Omental fat pad (tissue), 4 donors: ENCODE data around the gene DTX2. TPM values are rescaled to one million over a fixed set of nuclear protein-coding genes. Genes with fewer than 3 reads are reported as not detected.
A peak's percentile ranks its signal among the peaks of the same experiment; 100 is the strongest.
"Not testable (repeated sequence)": the region's sequence is repeated elsewhere in the genome, so short reads cannot be mapped to it uniquely, and the experiment has no call there.

Experiments
- ATAC-seq: fragments of 150-250 bp; one replicate; pipeline ENCODE4 v1.9.1; 2016; ENCODE audit warnings: mild to moderate bottlenecking, moderate library complexity; ENCODE audit not compliant: low FRiP score
- DNase-seq: peaks from one replicate; pipeline ENCODE4 v3.0.0-alpha.2; 2019; ENCODE audit warnings: low spot score
- total RNA-seq, 4 donors: library from RNA; depleted of rRNA; stranded (reverse); fragments of >200 nt; gene quantifications; one replicate each; pipeline ENCODE4 v1.1.0, GENCODE V29; 2016

The DTX2 gene
- total RNA-seq, 4 donors from 2014 or later, result 15.1 to 32.2 (median 22.1) TPM

DNA sequence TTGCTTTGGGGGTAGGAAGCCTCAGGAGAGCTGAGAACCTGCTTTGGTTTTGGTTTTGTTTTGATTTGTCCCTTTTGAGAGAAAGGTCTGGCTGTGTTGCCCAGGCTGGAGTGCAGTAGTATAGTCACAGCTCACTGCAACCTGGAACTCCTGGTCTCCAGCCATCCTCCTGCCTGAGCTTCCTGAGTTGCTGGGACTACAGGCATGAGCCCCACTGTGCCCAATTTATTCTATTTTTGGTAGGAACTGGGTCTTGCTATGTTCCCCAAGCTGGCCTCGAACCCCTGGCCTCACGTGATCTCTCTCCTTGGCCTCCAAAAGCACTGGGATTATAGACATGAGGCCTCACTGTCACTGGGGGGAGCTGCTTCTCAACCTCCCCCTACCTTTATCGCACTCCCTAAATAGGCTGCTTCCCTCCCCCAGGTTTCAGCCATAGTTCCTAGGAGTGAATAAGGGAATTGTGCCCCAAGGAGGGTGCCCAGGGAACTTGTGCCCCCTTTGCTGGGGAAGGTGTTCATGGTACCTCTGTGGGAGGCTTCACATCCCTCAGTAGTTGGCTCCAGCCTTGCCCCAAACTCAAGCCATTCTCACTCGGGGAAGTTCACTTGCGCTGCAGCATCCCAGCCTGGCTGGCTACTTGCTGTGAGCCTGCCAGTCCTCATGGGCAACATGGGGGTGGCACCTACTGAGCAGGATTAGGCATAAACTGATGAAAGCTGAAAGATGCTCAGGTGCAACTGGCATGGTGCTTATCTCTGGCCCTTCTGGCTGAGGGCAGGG, 18.7 kb upstream of the DTX2 start:
- not testable (repeated sequence) for DNase-seq, ATAC-seq

DNA sequence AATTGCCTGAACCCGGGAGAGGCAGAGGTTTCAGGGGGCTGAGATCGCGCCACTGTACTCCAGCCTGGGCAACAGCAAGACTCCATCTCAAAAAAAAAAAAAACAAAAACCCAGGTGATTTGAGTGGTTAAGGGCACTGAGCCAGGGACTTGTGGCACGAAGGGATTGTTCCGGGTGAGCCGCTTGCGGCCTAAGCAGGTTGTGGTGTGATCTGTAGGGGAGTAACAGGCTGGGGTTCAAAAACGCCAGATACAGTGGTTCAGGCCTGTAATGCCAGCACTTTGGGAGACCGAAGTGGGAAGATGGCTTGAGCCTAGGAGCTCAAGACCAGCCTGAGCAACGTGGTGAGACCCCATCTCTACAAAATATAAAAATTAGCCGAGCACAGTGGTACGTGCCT, 17.7 kb upstream of the DTX2 start:
- not testable (repeated sequence) for DNase-seq, ATAC-seq

DNA sequence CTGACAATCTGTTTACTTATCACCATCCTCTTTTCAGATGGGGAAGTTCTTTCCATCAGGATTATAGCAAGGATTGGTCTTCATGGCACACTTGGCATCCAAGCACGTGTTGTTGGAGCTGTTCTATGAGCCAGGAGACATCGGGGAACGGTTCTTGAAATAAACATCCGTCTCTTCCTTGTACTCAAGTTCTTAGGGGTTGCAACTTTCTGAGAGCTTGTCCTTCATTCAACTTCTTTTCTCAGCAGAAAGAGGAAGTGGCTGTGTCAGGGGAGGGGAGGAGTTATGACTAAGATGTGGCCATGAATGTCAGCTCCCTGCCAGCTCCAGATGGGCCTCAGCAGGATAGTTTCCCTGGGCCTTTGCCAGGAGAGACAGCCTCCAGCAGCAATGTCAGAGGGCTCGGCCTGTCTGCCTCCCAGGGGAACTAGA, 15.9 kb upstream of the DTX2 start:
- not testable (repeated sequence) for DNase-seq
- peak; percentile 78 for ATAC-seq

DNA sequence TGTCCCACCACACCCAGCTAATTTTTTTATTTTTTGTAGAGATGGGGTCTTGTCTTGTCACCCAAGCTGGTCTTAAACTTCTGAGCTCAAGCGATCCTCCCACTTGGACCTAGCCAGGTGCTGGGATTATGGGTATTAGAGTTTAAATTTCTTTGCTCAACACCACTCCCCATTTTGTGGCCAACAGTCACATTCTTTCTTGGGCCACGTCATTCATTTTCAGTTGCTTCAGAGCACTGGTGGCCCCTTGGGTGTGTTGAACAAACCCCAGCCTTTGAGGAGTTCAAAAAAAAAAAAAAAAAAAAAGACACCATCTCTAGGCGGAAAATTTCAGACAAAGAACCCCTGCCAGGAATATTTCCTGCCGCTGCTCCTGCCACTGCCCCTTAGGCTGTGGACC, 4.5 kb upstream of the DTX2 start:
- not testable (repeated sequence) for DNase-seq, ATAC-seq

DNA sequence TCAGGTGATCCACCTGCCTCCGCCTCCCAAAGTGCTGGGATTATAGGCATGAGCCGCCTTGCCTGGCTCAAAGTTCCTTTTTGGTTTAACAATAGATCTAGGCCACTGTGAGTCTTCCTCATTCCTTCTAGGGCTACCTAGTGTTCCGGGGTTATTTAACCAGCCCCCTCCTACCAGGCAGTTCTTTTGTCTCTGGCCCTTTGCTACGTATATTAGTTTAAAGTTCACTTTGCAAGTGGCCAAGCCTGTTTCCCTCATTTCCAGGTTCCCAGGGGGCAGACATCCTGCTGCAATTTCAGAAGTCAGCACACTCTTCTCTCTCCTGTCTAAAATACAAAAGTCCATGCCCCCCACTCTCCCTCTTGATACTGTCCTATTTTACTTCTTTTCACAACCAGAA, 3.0 kb upstream of the DTX2 start:
- DNase-seq, ATAC-seq: not testable (repeated sequence)

DNA sequence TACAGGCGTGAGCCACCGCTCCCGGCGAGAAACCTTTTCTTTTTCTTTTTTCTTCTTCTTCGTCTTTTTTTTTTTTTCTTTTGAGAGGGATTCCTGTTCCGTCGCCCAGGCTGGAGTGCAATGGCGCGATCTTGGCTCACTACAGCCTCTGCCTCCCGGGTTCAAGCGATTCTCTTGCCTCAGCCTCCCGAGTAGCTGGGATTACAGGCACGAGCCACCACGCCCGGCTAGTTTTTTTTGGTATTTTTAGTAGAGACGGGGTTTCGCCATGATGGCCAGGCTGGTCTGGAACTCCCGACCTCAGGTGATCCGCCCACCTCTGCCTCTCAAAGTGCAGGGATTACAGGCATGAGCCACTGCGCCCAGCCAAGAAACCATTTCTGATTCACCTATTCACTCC, 742 bp upstream of the DTX2 start:
- not testable (repeated sequence) for ATAC-seq, DNase-seq

DNA sequence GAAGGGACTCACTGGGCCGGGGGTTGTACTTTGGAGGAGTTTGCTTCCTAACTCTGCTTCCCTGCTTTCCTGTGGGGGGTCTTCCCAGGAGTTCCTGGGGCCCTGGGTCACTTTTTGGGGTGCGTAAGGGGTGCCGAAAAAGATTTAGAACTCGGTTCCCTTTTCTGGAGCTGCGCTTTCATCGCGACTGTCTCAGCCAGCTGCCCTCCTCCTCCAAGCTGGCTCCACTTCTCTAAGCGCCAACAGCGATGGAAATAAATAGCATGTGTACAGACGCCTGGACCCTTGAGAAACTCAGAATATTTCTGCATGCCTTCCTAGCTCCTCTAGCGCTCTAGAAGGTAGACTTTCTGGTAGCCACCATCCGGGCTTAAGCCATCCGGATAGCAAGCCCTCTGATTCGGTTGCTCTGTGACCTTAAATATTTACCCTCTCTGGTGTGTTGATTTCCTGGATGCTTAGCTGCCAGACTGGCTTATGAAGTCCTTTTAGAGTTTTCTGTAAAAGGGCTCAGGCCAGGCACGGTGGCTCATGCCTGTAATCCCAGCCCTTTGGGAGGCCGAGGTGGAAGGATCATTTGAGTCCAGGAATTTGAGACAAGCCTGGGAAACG, 868 bp downstream of the DTX2 start:
- not testable (repeated sequence) for DNase-seq
- ATAC-seq, result peak; percentile 10

DNA sequence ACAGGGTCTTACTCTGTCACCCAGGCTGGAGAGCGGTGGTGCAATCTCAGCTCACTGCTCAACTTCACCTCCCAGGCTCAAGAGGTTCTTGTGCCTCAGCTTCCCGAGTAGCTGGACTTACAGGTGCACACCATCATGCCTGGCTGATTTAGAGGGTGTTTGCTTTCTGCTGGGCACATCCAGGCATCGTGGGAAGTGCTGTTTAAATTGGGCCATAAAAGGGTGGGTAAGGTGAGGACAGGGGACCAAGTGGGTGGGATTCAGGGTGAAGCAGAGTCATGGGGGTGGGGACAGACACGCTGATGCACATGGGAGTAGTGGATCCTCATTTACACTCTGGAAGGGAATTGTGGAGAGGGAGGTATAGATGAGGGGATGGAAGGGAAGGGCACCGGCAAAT, 3.5 kb downstream of the DTX2 start:
- DNase-seq, result not testable (repeated sequence)

DNA sequence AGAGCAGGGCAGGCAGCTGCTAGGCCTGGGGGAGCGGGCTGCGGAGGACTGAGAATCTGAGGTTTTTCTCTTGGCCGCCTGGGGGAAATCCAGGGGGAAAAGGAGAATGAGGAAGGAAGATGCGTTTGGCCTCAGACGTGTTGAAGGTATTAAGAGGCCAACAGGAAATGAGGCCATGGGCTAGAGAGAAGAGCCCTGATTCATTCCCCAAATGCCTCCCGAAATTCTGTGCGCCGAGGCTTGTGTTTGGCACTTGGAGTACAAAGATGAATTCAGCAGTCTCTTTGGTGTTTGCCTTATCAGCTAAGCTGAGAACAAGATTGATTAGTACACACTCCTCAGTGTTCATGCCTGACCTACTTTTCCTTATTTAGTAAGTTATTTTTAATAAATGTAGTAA, 4.4 kb downstream of the DTX2 start:
- peak; percentile 59 for ATAC-seq
- DNase-seq, result not testable (repeated sequence)

More for the DNA sequence above, 3.5 kb downstream of the DTX2 start:
- not testable (repeated sequence) for ATAC-seq

DNA sequence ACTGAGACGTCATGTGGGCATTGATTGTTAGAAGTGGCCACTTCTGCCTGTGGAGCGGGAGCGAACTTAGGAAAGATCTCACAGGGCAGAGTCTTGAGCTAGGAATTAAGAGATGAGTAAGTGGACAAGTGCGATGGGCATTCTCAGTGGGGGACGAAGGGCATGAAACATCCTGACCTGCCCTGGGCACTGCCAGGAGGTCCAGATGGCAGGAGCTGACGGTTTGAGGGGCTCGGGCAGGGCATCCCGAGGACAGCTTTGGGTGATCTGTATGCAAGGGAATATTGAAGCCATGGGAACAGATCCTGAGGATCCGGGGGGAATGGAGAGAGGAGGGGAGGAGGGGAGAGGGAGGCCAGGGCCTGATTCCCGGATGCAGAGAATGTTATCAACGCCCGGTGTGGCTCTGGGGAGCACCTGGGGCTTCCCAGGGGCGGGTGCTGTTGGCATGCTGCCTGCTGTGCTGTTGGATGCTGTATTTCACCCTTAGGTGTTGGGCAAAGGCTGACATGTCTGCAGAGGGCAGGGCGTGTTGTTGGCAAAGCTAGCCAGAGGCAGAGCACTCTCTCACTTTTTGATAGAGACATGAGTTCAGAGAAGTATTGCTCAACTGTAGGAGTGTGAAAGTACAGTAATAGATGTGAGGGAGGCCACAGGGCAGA, 6.4 kb downstream of the DTX2 start:
- peak; percentile 92 for ATAC-seq
- DNase-seq, result not testable (repeated sequence)

DNA sequence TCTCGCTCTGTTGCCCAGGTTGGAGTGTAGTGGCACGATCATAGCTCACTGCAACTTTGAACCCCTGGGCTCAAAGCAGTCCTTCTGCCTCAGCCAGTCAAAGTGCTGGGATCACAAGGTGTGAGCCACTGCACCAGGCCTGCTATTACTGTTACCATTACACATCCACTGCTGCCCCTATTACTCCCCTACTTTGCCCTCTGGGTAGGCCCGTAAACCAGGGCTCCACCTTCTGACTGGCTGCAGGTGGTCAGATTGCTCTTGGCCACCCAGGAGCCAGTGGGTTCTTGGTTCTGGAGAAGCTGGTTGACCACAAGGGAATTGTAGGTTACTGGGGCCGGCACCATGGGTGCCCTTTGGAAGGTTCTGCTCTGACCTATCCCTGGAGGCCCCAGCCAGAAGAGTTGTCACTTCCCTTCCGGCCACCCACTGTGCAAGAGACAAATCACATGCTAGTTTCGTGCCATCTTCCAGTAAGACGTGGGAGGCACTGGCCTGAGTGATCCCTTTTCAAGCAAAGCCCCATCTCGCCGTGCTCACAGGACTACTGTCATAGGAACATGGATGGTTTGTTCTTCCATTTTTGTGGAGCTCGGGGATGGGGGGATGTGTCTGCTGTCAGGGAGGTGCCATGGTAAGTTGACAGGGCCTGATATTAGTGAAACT, 10.2 kb downstream of the DTX2 start:
- ATAC-seq, DNase-seq: not testable (repeated sequence)

DNA sequence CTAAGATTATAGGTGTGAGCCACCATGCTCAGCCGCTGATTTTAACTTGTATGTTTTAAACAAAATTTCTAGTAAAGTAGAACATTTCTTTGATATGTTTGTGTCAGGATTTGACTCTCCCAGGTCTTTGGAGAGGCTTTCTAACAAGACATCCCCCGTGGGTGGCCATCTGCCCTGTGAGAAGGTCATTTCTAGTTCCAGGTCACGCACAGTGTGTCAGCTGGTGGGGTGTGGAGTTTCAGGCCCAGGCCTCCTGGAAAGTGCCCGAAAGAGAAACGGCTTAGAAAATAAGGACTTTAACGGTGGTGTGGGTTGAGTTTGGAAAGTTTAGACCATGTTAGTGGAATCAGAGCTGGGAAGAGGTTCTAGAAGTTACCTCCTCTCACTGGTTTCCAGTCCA, 11.6 kb downstream of the DTX2 start:
- not testable (repeated sequence) for ATAC-seq, DNase-seq

DNA sequence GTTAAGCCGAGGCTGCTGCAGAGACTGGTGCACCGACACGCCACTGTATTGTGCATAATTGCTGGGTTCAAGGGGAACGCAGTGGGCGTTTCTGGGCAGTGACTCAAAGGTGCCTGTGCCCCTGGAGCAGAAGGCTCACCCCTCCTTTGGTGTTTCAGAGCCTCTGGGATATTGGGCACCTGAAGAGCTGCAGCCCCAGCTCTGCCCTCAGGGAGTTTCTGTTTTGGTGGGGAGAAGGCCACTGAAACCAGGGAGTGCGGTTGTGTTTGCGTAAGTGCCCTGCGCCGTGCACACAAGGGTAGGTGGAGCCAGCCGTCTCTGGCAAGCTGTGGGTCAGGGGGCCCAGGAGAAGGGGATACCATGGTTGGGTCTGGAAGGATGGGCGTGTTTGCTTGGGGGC, 14.8 kb downstream of the DTX2 start:
- not testable (repeated sequence) for DNase-seq, ATAC-seq

DNA sequence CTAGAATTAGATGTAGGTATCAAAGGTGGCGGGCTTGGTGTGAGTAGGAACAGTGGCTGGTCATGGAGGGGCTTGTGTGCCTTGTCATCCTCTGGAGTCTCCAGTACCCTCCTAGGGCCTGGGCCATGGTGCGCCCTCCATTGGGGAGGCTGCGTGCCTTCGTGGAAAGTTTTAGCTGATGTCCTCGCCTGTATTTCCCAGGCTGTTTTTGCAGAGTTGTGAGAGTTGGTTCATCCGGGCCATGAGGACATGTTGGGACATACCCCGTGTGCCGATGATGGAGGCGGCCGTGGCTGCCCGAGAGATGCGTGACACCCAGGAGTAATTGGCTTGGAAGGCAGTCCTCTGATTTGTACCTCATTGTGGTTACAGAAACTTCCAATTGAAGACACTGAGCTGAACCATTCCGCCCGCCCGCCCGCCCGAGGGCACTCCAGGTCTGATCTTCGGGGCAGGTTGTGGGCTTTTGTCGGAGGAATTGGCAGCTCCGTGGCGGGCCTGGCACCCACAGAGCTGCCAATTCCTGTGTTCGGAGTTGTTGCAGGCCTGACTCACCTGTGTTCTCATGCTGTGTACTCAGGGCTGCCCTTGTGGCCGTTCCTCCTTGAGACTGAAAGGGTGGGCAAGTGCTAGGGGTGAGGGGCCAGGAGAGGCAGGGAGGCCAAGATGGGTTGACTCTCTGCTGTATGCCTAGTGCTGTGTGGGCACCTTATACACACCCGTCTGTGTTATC, 15.4 kb downstream of the DTX2 start:
- DNase-seq, ATAC-seq: not testable (repeated sequence)

DNA sequence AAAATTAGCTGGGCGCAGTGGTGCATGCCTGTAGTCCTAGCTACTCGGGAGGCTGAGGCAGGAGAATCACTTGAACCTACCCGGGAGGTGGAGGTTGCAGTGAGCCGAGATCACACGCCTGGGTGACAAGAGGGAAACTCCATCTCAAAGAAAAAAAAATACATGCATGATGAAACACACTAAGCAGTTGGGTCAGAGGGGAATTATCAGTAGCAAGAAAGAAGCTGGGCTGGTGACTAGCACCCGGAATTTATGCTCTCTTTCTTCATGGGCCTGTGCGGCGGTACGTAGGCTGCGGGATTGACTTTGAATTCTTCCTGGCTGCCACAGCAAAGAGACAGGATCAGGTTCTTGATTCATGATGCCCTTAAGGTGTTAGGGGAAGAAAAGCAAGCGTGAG, 18.1 kb downstream of the DTX2 start:
- not testable (repeated sequence) for ATAC-seq

DNA sequence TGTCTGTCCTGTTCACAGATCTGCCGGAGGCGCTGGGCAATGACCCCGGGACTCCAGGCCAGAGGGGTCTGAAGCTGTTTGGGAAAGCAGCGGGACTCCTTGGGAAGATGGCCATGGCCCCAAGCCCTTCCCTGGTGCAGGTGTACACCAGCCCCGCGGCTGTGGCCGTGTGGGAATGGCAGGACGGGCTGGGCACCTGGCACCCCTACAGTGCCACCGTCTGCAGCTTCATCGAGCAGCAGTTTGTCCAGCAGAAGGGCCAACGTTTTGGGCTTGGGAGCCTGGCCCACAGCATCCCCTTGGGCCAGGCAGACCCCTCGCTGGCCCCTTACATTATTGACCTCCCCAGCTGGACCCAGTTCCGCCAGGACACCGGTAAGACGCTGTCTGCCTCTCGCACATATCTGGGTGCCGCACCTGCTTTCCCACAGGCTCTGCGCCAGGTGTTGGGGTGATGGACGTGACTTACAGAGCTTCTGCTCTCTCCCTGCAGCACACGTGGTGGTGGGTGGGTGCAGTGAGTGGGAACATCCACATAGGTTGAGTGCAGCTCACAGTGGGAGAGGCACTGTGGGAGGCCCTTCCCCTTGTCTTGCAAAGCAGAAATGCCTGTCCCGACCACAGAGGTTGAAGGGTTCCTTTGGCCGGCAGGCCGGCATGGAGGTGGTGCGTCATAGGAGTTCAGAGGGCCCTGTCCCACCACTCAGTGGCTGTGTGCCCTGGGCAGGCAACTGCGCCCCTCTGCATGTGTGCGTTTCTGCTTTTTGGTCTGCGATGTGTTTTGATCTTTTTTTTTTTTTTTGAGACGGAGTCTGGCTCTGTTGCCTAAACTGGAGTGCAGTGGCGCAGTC, 19.1 kb downstream of the DTX2 start:
- ATAC-seq, DNase-seq: not testable (repeated sequence)

More for the DNA sequence above, 18.1 kb downstream of the DTX2 start:
- not testable (repeated sequence) for DNase-seq

DNA sequence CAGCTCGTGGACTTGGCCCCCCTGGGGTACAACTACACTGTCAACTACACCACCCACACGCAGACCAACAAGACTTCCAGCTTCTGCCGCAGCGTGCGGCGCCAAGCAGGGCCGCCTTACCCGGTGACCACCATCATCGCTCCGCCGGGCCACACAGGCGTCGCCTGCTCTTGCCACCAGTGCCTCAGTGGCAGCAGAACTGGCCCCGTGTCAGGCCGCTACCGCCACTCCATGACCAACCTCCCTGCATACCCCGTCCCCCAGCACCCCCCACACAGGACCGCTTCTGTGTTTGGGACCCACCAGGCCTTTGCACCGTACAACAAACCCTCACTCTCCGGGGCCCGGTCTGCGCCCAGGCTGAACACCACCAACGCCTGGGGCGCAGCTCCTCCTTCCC, 21.2 kb downstream of the DTX2 start:
- not testable (repeated sequence) for ATAC-seq, DNase-seq

DNA sequence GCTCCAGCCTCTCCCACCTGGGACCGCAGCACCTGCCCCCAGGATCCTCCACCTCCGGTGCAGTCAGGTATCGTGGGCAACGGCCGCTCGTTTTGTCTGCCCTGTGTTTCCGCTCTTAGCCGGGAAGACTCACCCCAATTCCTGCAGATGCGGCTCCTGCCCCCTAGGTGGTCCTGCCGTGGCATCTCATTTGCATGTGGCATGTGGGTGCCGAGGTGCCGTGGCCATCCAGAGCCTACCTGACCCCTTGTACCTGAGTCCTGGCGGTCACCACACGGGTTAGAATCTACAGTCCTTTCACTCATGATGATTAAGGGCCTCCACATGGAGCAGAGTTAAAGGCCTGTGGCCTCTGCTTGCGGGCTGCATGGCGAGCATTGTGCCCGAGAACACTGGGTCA, 21.6 kb downstream of the DTX2 start:
- not testable (repeated sequence) for DNase-seq, ATAC-seq
